K562 (cell line): ENCODE results near the gene ABHD17C. TPM values are rescaled to one million over a fixed set of nuclear protein-coding genes. Genes with fewer than 3 reads are reported as not detected.

Source experiments
- ATAC-seq: fragments of 200-7000 bp; cut with Tn5 transposase; 3 replicates; pipeline ENCODE4 v1.9.1; 2020; ENCODE audit warnings: moderate library complexity
- BruUV-seq: library from RNA; stranded (reverse); fragments of 400-500 nt; replicated peaks from 2 replicates; lab custom pipeline; 2021; lab: Mats Ljungman, UMichigan
- CTCF ChIA-PET: fragments of 300-600 bp; formaldehyde crosslinking; extraction: SDS; loops from one replicate; lab custom pipeline; 2021; ENCODE audit warnings: low intra/inter-chr PET ratio; lab: Yijun Ruan, JAX
- POLR2A ChIA-PET: fragments of 300-600, 350-650 bp; sonication (Branson Sonifier 250); formaldehyde crosslinking; extraction: SDS; loops from one replicate; lab custom pipeline; 2021; ENCODE audit warnings: antibody characterized with exemption, inconsistent platforms; lab: Yijun Ruan, JAX
- DNase-seq, 4 experiments: peaks; one replicate each; pipeline versions ENCODE4 v3.0.0 to v3.0.0-alpha.2; 2011 to 2018; ENCODE audit warnings: low spot score in 3 of 4, mixed read lengths in 3 of 4; ENCODE audit errors: extremely low read depth in 1 of 4
- FAIRE-seq: peaks from 2 replicates; lab custom pipeline; 2011; peaks lifted over from hg19 to GRCh38; lab: Jason Lieb, UNC
- H2AFZ ChIP-seq: 2 replicates; pipeline ENCODE4 v1.6.0; 2011; ENCODE audit warnings: low read depth, low read length, control low read depth, inconsistent platforms
- H3K27ac ChIP-seq: fragments of 200-600 bp; 3 replicates; pipeline ENCODE4 v1.8.0; 2011; ENCODE audit warnings: low read depth, mild to moderate bottlenecking, control low read depth, inconsistent platforms, low read length, moderate library complexity, mixed read lengths; ENCODE audit errors: extremely low read depth
- H3K27me3 ChIP-seq, 2 experiments: fragments of 300-600 bp in 1 of 2; 2 replicates in 1 of 2; 3 replicates in 1 of 2; pipeline versions ENCODE4 v1.6.0 to v1.8.0; 2011; ENCODE audit warnings: inconsistent platforms in 2 of 2, low read length in 2 of 2, mild to moderate bottlenecking in 1 of 2, mixed read lengths in 1 of 2, moderate library complexity in 1 of 2; ENCODE audit not compliant: control insufficient read depth in 2 of 2, insufficient read depth in 2 of 2
- H3K36me3 ChIP-seq: fragments of 300-600 bp; 3 replicates; pipeline ENCODE4 v1.8.0; 2011; ENCODE audit warnings: mild to moderate bottlenecking, low read length, inconsistent platforms; ENCODE audit not compliant: control insufficient read depth, insufficient read depth
- H3K4me1 ChIP-seq, 2 experiments: fragments of 200-600 bp in 1 of 2; replicated peaks in 1 of 2; 2 replicates in 1 of 2; 3 replicates in 1 of 2; pipeline versions ENCODE4 v1.5.1 to v1.8.0; 2011; ENCODE audit warnings: inconsistent platforms in 2 of 2, low read length in 2 of 2, mild to moderate bottlenecking in 1 of 2, mixed read lengths in 1 of 2, moderate library complexity in 1 of 2; ENCODE audit not compliant: control insufficient read depth in 2 of 2, insufficient read depth in 2 of 2
- H3K4me2 ChIP-seq: 2 replicates; pipeline ENCODE4 v1.6.1; 2011; ENCODE audit warnings: low read length, control low read depth, inconsistent platforms, mixed read lengths; ENCODE audit not compliant: insufficient read depth
- H3K4me3 ChIP-seq: fragments of 200-600 bp; sonication (generic), shearing (Covaris generic); 2 replicates; pipeline ENCODE4 v1.5.1; 2016; ENCODE audit warnings: control low read depth, inconsistent platforms
- H3K79me2 ChIP-seq: fragments of 200-600 bp; 3 replicates; pipeline ENCODE4 v1.8.0; 2011; ENCODE audit warnings: low read length, inconsistent platforms; ENCODE audit not compliant: control insufficient read depth, insufficient read depth
- H3K9ac ChIP-seq, 2 experiments: 2 replicates each; pipeline versions ENCODE4 v1.6.0 to v1.6.1; 2011; ENCODE audit warnings: low read depth in 2 of 2, low read length in 2 of 2, control low read depth in 1 of 2, inconsistent platforms in 1 of 2, mild to moderate bottlenecking in 1 of 2, mixed read lengths in 1 of 2; ENCODE audit not compliant: insufficient read depth in 1 of 2
- H3K9me1 ChIP-seq: one replicate; pipeline ENCODE4 v1.6.0; 2011; ENCODE audit warnings: inconsistent platforms, mild to moderate bottlenecking, low read length, moderate library complexity; ENCODE audit not compliant: control insufficient read depth, insufficient read depth
- H3K9me3 ChIP-seq: replicated peaks from 2 replicates; pipeline ENCODE4 v1.5.1; 2011; ENCODE audit warnings: low read depth, low read length, inconsistent platforms; ENCODE audit not compliant: control insufficient read depth, insufficient read depth
- H4K20me1 ChIP-seq: replicated peaks from 2 replicates; pipeline ENCODE4 v1.6.1; 2011; ENCODE audit warnings: low read length, inconsistent platforms, mixed read lengths; ENCODE audit not compliant: control insufficient read depth, insufficient read depth
- BACH1 ChIP-seq: fragments of 200-800 bp; sonication (Bioruptor generic); IDR thresholded peaks from 2 replicates; pipeline ENCODE4 v1.6.1; 2016; ENCODE audit warnings: missing genetic modification characterization, missing compliant biosample characterization
- COPS2 ChIP-seq: fragments of 450-650 bp; conservative IDR thresholded peaks from 2 replicates; pipeline ENCODE4 v1.6.1; 2016; ENCODE audit warnings: mild to moderate bottlenecking, moderate library complexity
- ELF2 ChIP-seq: fragments of 250-450 bp; sonication (Bioruptor Pico); IDR thresholded peaks from 2 replicates; pipeline ENCODE4 v1.5.0; 2021; ENCODE audit warnings: mild to moderate bottlenecking
- FOXO4 ChIP-seq: fragments of 450-650 bp; formaldehyde crosslinking; IDR thresholded peaks from 2 replicates; pipeline ENCODE4 v1.4.0; 2020; ENCODE audit warnings: mild to moderate bottlenecking, moderate library complexity
- HDAC3 ChIP-seq: fragments of 450-650 bp; IDR thresholded peaks from 2 replicates; pipeline ENCODE4 v1.6.1; 2018; ENCODE audit warnings: borderline replicate concordance, mild to moderate bottlenecking, moderate library complexity; ENCODE audit not compliant: partially characterized antibody
- HMGXB4 ChIP-seq: sonication (generic); formaldehyde crosslinking; IDR thresholded peaks from 2 replicates; pipeline ENCODE4 v1.8.1; 2023; ENCODE audit warnings: mild to moderate bottlenecking, missing genetic modification reagents
- KLF1 ChIP-seq: fragments of 450-650 bp; IDR thresholded peaks from 2 replicates; pipeline ENCODE4 v1.6.1; 2016; ENCODE audit warnings: missing genetic modification characterization, missing compliant biosample characterization
- MAFG ChIP-seq: fragments of 450-650 bp; conservative IDR thresholded peaks from 2 replicates; pipeline ENCODE4 v1.6.1; 2016; ENCODE audit warnings: missing genetic modification characterization, missing compliant biosample characterization
- MEF2D ChIP-seq: conservative IDR thresholded peaks from 2 replicates; pipeline ENCODE4 v1.6.1; 2016; ENCODE audit warnings: low read depth, missing genetic modification characterization, missing compliant biosample characterization
- MIER1 ChIP-seq: fragments of 450-650 bp; IDR thresholded peaks from 2 replicates; pipeline ENCODE4 v1.6.1; 2016; ENCODE audit warnings: antibody characterized with exemption, mild to moderate bottlenecking, low read depth
- PML ChIP-seq: IDR thresholded peaks from 2 replicates; pipeline ENCODE4 v1.6.1; 2012; ENCODE audit warnings: low read length, inconsistent platforms
- SMAD3 ChIP-seq: fragments of 450-650 bp; formaldehyde crosslinking; conservative IDR thresholded peaks from 2 replicates; pipeline ENCODE4 v1.4.0; 2020; ENCODE audit warnings: mild to moderate bottlenecking
- SNRNP70 ChIP-seq: fragments of 200-400 bp; formaldehyde crosslinking; optimal IDR thresholded peaks from 2 replicates; pipeline ENCODE3; 2017; ENCODE audit warnings: low read depth, low read length
- TSHZ1 ChIP-seq: fragments of 250-450 bp; sonication (Bioruptor Pico); IDR thresholded peaks from 2 replicates; pipeline ENCODE4 v1.4.0; 2020; ENCODE audit warnings: mild to moderate bottlenecking, moderate library complexity
- ZBTB9 ChIP-seq: fragments of 450-650 bp; formaldehyde crosslinking; IDR thresholded peaks from 2 replicates; pipeline ENCODE4 v1.4.0; 2020; ENCODE audit warnings: mild to moderate bottlenecking, moderate library complexity
- ZNF239 ChIP-seq: fragments of 250-450 bp; sonication (Bioruptor Pico); IDR thresholded peaks from 2 replicates; pipeline ENCODE4 v1.4.0; 2020; ENCODE audit warnings: mild to moderate bottlenecking
- WGBS: fragments of 100-300 bp; shearing (Covaris generic); methylation state at CpG from one replicate; pipeline ENCODE4 v1.1.6; 2016; ENCODE audit warnings: low coverage, mixed read lengths; ENCODE audit not compliant: insufficient coverage; ENCODE audit errors: missing lambda C conversion rate; 5-methylcytosine and 5-hydroxymethylcytosine counted together
- in situ Hi-C: fragments of 300-500 bp; cut with MboI; formaldehyde crosslinking; loops from 4 replicates; pipeline ENCODE4 v1.15.0; 2018; ENCODE audit warnings: inconsistent platforms, mixed read lengths
- intact Hi-C: fragments of 100-400 bp; cut with micrococcal nuclease; formaldehyde crosslinking; loops from 2 replicates; pipeline ENCODE4 v1.14.2; 2022
- polyA plus RNA-seq, 8 experiments: library from polyadenylated mRNA; depleted of rRNA in 4 of 8; stranded (reverse) in 5 of 8; unstranded in 3 of 8; fragments of >200 nt; fragmentation: Nextera tagmentation in 2 of 8; fragmentation: Illumina TruSeq in 1 of 8; extraction: Ambion mirVana in 2 of 8; extraction: Trizol in 1 of 8; gene quantifications; 2 replicates each; pipeline versions ENCODE4 v1.2.1 to v1.2.3, GENCODE V29; 2011 to 2014; ENCODE audit warnings: inconsistent platforms in 1 of 8, missing spikeins in 1 of 8
- total RNA-seq, 7 experiments: library from RNA; depleted of rRNA in 6 of 7; stranded (reverse); fragments of >200 nt in 6 of 7; fragmentation: Illumina TruSeq in 2 of 7; extraction: Trizol in 2 of 7; gene quantifications; 2 replicates each; pipeline versions ENCODE4 v1.2.1 to v1.2.3, GENCODE V29; 2011 to 2021; ENCODE audit warnings: low replicate concordance in 1 of 7

Gene ABHD17C
- total and polyA plus RNA-seq, 9 of the 15 experiments (the other 6 are each of a cell fraction or from before 2014, with no cell fraction given) = 0.04 to 0.42 (median 0.19) TPM; not detected in 1

GRCh38 chr15:80689716-80690115 is 5.4 kb upstream of the ABHD17C start:
- no peak for DNase-seq
- Histone ChIP-seq H3K4me2 (no peak overlapping the region), H4K20me1 (no peaks in the 10 kb centered on the region), H3K36me3 (no peaks in the 10 kb centered on the region), H3K4me1 (peaks cover 2% of the 10 kb centered on the region in 2 experiments; a peak in 1 of 5 replicates), H3K27ac (no peak overlapping the region), H3K9me1 (no peaks in the 10 kb centered on the region), H2AFZ (no peak overlapping the region), H3K9me3 (no peaks in the 10 kb centered on the region), H3K9ac (no peak overlapping the region), H3K4me3 (no peak overlapping the region), H3K27me3 (peaks cover 11 to 16% of the 10 kb centered on the region in 2 experiments; a peak in 3 of 5 replicates), H3K79me2 (no peaks in the 10 kb centered on the region)
- in situ Hi-C loops (no loop called here), intact Hi-C loops (no loop called here)
- WGBS = under 1% methylated on average over 5 of the region's 5 CpGs
- no TSS peak for BruUV-seq
- POLR2A ChIA-PET = no interaction called here
- no peak for FAIRE-seq
- CTCF ChIA-PET = no interaction called here
- no peak for ATAC-seq
- no peak for TF ChIP-seq FOXO4 (CRISPR knock-in tag)
- TF ChIP-seq HDAC3 = no peak
- no peak for TF ChIP-seq BACH1 (tag)
- TF ChIP-seq ZBTB9 = no peak
- TF ChIP-seq SNRNP70 = no peak
- no peak for TF ChIP-seq ELF2 (CRISPR knock-in tag)
- TF ChIP-seq SMAD3 (CRISPR knock-in tag) = no peak
- no peak for TF ChIP-seq TSHZ1
- TF ChIP-seq KLF1 (tag) = no peak
- TF ChIP-seq ZNF239 (CRISPR knock-in tag) = no peak
- TF ChIP-seq MIER1 = no peak
- no peak for TF ChIP-seq HMGXB4
- no peak for TF ChIP-seq COPS2
- TF ChIP-seq MAFG (tag) = no peak
- no peak for TF ChIP-seq MEF2D (tag)
- no peak for TF ChIP-seq PML
